GM13977 (cell line): ENCODE measurements around the gene ZBTB49.

Source experiments
- DNase-seq: peaks from one replicate; pipeline ENCODE4 v3.0.0; 2012; ENCODE audit warnings: low spot score
- CTCF ChIP-seq: IDR thresholded peaks from 2 replicates; pipeline ENCODE4 v1.5.1; 2012; ENCODE audit warnings: mild to moderate bottlenecking, control low read depth; ENCODE audit not compliant: insufficient read depth; ENCODE audit errors: extremely low read depth, missing control alignments
- in situ Hi-C: fragments of 300-500 bp; cut with MboI; formaldehyde crosslinking; loops from one replicate; pipeline ENCODE4 v1.12.0; 2022; ENCODE audit warnings: low sequenced_read_pairs, low pct_unique_long_range_greater_than_20kb, mixed read lengths, inconsistent platforms; ENCODE audit not compliant: unreplicated experiment

ZBTB49 gene

DNA sequence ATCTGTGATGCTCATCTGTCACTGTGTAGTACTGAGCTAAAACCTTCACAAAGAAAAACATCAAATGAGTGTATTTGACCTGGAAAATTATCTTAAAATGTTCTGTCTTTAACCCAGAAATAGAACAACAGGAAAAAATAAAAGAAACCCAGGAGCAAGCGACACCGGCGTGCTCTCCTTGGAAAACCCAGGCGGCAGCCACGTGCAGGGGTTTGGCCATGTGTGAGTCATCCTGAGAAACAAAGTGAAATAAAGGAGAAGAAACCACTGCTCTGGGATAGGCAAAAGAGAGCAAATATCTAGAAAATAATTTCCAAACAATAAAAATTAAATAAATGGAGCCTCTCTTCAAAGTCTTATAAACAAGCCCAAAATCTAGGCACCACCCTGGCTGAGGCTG is 22.1 kb upstream of the ZBTB49 start:
- DNase-seq = no peak
- in situ Hi-C loops = no loop called here
- no peak for TF ChIP-seq CTCF

GRCh38 chr4:4268776-4269175 is 21.3 kb upstream of the ZBTB49 start:
- no peak for TF ChIP-seq CTCF
- in situ Hi-C loops = no loop called here
- no peak for DNase-seq

GRCh38 chr4:4269331-4269731 is 20.7 kb upstream of the ZBTB49 start:
- DNase-seq = no peak
- no peak for TF ChIP-seq CTCF
- in situ Hi-C loops = no loop called here

GRCh38 chr4:4269856-4270255 is 20.2 kb upstream of the ZBTB49 start:
- TF ChIP-seq CTCF = no peak
- DNase-seq = no peak
- in situ Hi-C loops = no loop called here

GRCh38 chr4:4270529-4270928 is 19.5 kb upstream of the ZBTB49 start:
- TF ChIP-seq CTCF = no peak
- in situ Hi-C loops = no loop called here
- DNase-seq = no peak

DNA sequence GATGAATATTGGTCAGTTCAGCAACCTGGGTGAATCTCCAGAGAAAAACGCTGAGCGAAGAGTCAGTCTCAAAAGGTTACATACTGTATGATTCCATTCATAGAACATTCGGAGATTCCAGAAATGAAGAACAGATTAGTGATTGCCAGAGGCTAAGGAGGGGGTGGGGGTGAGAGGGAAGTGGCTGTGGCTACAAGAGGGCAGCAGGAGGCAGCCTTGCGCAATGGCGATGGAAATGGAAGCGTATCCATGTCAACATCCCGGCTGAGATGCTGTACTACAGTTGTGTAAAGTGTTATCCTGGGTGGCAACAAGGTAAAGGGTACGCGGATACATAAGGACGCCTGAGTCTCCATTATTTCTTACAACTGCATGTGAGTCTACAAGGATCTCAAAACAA is 18.1 kb upstream of the ZBTB49 start:
- in situ Hi-C loops = no loop called here
- DNase-seq = no peak
- no peak for TF ChIP-seq CTCF

DNA sequence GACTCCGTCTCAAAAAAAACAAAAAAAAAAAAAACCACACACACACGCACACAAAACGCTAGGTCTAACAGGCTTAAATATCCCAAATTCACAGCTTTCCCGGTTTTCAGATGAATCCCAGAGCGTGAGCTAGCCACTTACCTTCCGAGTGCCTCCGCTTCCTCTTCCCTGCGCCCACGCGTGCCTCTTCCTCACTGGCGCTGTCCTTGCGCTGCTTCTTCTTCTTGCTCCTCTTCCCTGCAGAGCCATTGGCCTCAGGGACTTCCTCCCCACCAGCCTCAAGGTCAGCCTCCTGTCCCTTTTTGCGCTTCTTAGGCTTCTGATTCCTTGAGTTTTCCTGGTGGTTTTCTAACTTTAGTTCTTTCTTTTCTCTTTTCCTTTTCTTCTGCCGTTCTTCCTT is 15.8 kb upstream of the ZBTB49 start:
- TF ChIP-seq CTCF = no peak
- in situ Hi-C loops = no loop called here
- DNase-seq = no peak
